ENCODE measurements around the gene GABRG3.

Gene GABRG3

GRCh38 chr15:27323801-27324200, 352.8 kb downstream of the GABRG3 start:
- no peak for DNase-seq (ENCODE audit: low read depth)
- no peak overlapping the region for H3K4me3 ChIP-seq (ENCODE audit: control insufficient read depth, low read depth, low read length)
- TF ChIP-seq CTCF (conservative IDR thresholded peaks at IDR 0.05; ENCODE audit: control insufficient read depth, insufficient read depth, low read depth, low read length), result no peak

- no peak overlapping the region for H3K4me3 ChIP-seq (ENCODE audit: control insufficient read depth, low read depth, low read length)
- DNase-seq (ENCODE audit: low read depth), result no peak
These were observed 354.1 kb downstream of the GABRG3 start for GRCh38 chr15:27324886-27325615.

DNA sequence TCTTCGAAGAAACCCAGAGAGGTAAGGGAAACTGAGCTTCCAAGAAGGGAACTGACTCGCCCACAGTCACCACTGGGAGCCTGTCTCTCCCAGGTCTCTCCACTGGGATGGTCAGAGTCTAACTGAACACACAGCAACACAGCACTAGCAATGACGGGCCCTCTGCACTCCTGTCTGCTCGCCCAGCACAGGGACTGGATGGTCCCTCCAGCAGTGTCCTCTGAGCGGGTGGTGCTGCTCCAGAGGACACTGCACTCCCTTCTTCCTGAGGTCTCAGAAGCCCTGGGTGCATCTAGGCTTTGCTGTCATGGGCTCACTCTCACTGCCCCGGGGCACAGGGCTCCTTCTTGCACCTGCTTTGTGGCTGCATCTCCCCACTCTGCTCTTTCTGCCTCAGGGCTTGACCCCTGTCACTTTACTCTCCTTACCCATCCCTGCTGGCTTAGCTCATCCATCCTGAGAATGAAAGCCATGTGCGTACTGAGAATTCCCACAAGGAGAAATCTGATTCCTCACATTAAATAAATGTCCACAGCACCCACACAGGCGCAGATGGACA, 356.6 kb downstream of the GABRG3 start:
- H3K4me3 ChIP-seq (ENCODE audit: control insufficient read depth, low read depth, low read length), result no peak overlapping the region
- no peak for TF ChIP-seq CTCF (conservative IDR thresholded peaks at IDR 0.05; ENCODE audit: control insufficient read depth, insufficient read depth, low read depth, low read length)
- no peak for DNase-seq (ENCODE audit: low read depth)

More at GRCh38 chr15:27324886-27325615, 354.1 kb downstream of the GABRG3 start:
- no peak for TF ChIP-seq CTCF (conservative IDR thresholded peaks at IDR 0.05; ENCODE audit: control insufficient read depth, insufficient read depth, low read depth, low read length)

DNA sequence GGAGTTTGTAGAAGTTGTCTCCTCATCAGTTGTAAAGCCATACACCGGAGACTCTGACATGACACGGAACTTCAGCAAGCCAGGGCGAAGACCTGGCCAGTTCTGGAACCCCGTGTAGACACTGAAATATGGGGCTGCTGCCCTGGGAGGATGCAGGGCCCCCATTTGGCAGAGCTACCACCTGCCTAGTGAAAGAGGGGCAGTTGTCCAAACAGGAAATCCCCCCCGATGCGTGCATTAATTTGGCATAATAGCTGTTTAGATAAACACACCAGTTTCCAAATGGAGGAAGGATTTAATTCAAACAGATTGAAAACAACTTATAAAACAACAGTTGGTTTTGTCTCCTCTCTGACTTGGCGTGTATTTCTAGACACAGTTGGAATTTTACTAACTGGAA, 357.2 kb downstream of the GABRG3 start:
- TF ChIP-seq CTCF (conservative IDR thresholded peaks at IDR 0.05; ENCODE audit: control insufficient read depth, insufficient read depth, low read depth, low read length), result no peak
- H3K4me3 ChIP-seq (ENCODE audit: control insufficient read depth, low read depth, low read length), result no peak overlapping the region
- DNase-seq (ENCODE audit: low read depth), result no peak

DNA sequence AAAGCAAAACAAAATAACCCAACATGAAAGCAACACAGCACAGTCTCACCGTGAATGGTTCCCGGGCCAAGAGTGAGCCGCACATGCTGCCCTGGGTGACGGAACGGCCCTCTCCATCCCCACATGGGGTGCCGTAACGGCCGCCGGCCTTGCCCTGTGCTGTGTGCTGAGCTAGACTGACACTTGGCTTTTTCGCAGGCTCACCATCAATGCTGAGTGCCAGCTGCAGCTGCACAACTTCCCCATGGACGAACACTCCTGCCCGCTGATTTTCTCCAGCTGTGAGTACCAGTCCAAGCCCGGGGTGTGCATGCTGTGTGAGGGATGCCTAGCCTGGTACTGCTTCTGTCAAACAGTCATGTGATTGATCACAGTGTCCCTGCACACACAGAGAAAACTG, 357.6 kb downstream of the GABRG3 start:
- DNase-seq (ENCODE audit: low read depth), result no peak
- H3K4me3 ChIP-seq (ENCODE audit: control insufficient read depth, low read depth, low read length), result no peak overlapping the region
- TF ChIP-seq CTCF (conservative IDR thresholded peaks at IDR 0.05; ENCODE audit: control insufficient read depth, insufficient read depth, low read depth, low read length), result no peak

DNA sequence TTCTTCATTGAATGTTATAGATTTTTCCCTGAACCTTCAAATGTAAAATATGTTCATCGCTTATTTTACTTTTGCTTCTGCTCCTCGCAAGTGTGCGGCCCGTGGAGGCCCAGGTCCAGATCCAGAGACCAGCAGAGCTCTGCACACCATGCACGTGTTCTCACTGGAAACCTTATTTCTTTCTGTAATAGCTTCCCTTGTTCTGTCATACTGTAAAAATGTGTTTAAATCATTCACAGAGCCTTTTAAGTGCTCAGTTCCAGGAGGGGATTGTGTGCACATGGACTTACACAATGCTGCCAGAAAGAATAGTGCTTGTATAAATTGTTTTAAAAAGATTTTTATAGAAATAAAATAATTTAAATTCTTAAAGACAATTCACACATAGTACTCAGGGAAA, 359.3 kb downstream of the GABRG3 start:
- DNase-seq (ENCODE audit: low read depth), result no peak
- no peak for TF ChIP-seq CTCF (conservative IDR thresholded peaks at IDR 0.05; ENCODE audit: control insufficient read depth, insufficient read depth, low read depth, low read length)
- H3K4me3 ChIP-seq (ENCODE audit: control insufficient read depth, low read depth, low read length), result no peak overlapping the region
